Activated CD4-positive, CD25-positive, alpha-beta regulatory T cell treated with anti-CD3 and anti-CD28 coated beads, Interleukin-2, amount 50 U/mL, for 72 hours (primary cell): ENCODE results near the gene SMPD4.
"Not testable (repeated sequence)": the region's sequence is repeated elsewhere in the genome, so short reads cannot be mapped to it uniquely, and the experiment has no call there.

Experiments
- DNase-seq: peaks from one replicate; pipeline ENCODE4 v3.0.0; 2021

SMPD4 gene

DNA sequence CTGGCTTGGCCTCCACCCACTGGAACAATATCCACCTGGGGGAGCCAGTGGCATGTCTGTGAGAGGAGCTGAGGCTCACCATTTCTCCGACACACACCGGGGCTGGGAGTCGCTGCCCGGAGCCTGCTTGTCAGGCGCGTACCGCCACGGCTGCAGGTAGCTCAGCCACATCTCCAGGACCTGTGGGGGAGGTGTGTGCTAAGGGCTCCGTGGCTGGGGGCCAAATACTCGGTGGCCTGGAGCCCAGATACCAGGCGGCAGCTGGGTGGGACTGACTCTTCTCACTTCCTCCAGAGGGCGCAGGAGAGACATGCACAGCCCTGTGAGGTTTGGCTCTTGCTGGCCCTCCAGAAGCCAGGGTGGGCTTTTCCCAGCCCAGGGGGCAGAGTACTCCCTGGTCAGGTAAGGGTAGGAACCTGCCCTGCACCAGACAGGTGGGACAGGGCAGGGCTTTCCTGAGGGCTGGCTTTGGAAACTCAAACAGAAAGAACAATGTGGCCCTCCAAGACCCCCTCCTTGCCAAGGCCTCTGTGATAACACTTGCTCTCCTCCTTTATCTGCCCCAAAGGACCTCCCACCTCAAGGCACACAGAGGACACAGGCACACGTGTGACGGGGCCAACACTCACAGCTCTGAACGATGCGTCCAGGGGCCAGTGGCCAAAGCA, 25.3 kb downstream of the SMPD4 start:
- not testable (repeated sequence) for DNase-seq

DNA sequence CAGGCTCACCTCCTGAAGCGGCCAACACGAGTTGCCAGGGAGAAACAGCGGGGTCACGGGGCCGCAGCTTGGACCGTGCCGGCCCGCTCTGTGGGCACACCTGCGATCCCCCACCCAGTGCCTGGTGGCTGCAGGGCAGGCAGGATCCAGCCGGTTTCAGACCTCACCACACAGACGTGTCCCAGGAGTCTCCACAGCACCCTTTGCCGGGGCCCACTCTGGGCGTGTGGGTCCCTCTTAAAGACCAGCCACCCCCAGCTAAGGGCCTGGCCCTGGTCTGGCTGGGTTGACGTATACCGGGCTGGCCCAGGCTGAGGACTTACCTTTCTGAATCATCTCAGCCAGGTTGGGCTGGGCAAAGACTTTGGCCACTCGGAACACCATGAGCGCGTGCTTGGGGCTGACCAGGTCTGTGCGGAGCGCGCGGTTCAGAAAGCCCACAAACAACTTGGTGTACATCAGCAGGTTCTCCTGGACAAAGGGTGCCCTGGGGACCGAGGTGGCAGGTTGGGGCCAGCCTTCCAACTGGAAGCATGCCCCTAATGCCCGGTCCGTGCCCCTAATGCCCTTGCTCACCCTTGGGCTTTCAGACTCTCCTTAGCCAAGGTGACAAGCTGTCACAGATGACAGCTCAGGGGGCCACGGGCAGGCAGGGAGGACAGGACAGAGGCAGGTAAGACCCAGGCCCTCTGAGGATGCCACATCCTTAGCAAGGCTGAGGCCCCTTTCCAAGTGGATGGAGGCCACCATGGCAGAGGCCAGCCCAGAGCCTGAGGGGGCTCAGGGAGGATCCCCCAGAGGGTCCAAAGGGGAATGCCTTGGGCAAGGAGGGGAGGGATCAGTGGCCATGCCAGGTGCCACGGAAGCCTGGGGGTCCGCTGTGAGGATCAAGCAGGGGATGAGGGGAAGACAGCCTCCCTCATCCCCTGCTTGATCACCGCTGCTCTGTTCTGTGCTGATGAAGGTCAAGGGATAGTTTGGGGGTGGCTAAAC, 26.3 kb downstream of the SMPD4 start:
- no peak for DNase-seq

DNA sequence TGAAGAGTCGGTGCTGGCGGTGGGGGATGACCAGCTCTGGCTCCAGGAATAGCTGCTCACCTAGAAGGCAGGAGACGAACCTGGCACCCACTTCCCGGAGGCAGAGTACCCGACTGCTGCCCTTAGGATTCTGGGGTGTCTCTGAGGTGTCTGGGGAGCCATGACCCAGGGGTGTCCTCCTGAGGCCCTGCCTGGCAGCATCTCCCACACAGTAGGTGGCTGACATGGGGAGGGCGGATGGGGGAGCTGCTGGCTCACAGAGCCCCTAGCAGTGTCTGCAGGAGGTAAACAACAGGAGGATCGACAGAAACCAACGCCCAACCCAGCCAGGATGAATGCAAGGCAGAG, 27.0 kb downstream of the SMPD4 start:
- not testable (repeated sequence) for DNase-seq

DNA sequence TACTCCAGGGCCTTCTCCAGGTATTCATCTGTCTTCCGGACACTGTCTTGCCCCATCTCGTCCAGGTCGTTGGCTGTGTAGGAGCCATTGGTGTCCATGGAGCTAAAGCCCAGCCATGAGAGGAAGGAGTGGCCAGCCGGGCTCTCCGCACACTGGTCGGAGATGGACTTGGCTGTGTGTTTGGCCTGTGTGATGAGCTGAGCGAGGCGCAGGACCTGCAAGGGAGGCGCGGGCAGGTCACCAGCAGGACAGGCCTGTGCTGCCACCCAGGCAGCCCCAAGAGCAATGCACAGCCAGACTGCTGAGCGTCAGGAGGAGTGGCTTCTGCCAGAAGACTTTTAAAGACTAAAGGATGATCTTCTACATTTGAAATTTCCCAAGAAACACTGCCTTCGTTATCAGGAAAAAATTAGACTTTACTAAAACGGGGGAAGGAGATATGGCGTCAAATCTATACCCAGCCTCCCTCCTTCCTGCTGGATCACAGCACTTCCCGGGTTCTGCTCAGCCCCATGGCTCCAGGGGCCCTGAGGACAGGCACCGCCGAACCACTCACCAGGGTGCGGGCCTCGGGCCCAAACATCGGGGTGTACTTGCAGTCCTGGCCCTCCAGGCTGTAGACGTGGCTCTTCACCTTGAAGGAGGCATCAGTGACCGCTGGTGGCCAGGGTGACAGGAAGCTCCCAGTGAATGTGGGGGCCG, 27.5 kb downstream of the SMPD4 start:
- not testable (repeated sequence) for DNase-seq

DNA sequence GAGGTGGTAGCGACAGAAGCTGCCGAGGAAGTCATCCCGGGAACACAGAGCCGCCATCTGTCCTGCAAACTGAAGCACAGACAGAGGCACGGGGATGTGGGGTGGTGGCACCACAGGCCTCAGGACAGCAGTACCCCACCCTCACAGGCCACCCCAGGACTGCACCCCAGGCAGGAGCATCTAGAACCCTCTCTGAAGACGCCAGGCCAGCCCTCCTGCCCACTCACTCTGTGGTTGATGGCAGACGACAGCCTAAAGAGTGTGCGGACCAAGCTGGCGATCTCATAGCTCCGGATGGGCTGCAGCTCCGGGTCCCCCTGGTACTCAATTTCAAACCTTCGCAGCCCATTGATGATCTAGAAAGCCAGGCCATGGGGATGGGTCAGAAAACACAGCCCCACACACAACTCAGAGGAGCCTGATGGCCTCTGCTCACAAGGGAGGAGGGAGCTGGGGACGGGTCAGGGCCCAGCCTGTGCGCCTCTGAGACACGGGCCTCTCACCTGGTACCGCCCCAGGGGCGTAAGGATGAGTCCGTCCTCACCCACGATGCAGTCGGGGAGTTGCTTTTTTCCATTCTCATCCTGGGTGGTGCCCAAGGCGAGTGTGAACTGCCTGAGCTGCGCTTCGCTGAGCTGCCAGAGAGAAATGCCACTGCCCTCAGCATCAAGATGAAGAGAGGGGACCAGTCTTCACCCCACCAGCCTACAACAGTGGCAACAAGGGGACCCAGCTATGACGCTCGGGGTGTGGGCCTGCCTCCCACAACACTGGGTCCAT, 28.4 kb downstream of the SMPD4 start:
- DNase-seq = no peak

DNA sequence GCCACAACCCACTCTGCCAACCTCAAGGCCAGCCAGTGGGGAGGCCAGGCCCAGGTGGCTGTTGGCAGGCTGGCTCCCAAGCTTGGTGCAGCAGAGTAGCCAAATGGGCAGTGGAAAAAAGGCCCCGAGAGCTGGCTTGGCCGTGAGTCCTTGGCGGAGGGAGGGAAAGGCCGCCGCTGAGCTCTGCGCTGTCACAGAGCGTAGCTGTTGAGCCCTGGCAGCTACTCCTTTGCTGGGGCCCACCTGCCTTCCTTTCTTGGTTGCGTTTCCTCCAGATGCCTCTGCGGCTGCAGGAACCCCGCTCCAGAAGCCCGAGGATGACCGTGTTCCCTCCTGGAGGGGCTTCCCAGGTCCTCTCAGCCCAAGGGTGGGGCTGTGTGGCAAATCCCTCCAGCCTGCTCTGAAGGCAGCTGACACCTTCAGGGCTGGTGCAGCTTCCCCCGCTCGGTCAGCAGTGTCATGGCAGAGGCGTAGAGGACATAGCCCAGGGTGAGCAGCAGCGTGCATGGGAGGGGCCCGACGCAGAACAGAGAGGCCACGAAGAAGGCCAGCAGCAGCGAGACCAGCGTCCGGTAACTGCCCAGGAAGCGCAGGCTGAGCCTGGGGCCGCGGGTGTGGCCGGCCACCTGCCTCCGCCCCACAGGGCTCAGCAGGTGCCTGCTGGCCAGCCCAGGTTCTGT, 29.1 kb downstream of the SMPD4 start:
- DNase-seq = not testable (repeated sequence)

DNA sequence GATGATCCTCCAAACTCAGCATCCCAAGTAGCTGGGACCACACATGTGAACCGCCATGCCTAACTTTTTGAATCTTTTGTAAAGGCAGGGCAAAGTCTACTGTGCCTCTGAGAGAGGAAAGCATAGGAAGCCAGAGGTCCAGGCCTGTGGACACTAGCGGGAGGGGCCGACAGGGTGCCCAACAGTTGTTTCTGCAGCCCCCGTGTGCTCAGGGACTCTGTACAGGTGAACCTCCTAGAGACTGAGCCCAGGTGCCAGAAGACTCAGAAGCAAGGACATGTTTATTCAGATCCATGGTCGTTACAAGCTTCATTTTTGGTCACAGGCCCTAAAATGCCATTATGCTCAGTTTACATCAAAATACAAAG, 30.3 kb downstream of the SMPD4 start:
- not testable (repeated sequence) for DNase-seq

DNA sequence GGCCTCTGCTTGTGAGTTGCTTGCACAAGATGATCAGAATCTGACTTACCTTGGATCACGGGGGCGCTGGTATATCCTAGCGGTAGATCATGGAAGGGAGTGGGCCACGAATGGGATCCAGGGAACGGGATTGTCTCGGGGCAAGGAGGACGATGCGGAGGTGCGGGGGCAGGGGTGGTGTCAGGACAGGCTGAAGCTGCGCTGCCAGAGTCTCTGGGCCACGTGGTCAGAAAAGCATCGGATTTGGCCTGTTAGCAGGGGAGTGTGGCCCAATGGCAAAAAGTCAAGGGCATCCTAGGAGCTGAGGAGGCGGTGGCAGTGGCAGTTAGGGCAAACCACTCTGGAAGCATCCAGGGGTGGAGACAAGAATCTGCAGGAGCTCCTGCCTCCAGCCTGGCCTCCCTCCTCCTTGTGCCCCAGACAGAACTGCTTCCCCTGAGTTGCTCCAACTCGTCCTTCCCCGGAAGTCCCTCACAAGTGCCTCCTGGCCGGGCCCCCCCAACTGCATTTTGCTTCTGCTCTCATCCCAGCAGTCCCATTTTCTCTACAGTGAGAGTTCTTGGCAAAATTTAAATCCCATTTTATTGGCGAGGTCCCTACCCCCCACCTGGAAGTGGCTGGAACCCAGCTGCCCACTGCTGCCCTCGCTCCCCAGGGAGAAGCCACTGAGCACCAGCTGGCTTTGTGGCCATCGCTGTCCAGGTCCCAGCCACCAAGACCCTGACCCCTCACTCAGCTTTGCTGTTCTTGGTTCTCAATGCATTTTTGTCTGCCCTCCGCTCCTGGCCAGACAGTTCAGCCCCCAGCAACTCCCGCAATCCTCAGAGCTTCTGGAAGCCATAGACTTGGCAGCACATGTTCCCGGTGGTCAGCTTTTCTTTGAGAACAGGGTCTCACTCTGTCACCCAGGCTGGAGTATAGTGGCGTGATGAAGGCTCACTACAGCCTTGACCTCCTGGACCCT, 30.9 kb downstream of the SMPD4 start:
- DNase-seq = no peak

DNA sequence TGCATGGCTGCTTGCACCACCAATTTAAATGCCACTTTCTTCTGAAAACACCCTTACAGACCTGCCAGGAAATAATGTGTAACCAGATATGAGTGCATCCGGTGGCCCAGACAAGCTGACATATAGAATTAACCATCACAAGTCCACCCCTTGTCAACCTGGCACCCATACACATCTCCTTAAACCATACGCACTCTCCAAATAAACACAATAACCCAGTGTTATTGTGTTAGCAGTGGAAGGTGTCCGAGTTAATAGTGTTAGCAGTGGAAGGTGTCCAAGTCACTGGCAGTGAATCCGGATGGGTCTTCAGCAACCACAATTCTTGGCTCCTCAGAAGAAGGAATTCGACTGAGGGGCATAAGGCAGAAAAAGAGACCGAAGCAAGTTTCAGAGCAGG, 32.9 kb downstream of the SMPD4 start:
- DNase-seq = not testable (repeated sequence)

DNA sequence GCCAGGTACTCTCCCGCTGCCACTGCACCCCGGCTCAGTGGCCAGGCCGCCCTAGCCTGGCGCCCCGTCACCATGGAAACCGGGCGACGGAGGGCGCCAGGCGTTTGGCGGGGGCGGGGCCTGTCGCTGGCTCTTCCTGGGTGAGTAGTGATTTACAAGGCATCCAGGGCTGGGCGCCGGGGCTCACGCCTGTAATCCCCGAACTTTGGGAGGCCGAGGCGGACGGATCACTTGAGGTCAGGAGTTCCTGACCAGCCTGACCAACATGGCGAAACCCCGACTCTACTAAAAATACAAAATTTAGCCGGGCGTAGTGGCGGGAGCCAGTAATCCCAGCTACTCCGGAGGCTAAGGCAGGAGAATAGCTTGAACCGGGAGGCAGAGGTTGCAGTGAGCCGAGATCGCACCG, 36.4 kb downstream of the SMPD4 start, which contains the start of gene CCDC74B:
Gene CCDC74B (minus strand): TSS at position 107 of the 409 bp plus-strand sequence. CDS start 116 bp downstream, outside the sequence.
- peak; percentile 54 for DNase-seq

DNA sequence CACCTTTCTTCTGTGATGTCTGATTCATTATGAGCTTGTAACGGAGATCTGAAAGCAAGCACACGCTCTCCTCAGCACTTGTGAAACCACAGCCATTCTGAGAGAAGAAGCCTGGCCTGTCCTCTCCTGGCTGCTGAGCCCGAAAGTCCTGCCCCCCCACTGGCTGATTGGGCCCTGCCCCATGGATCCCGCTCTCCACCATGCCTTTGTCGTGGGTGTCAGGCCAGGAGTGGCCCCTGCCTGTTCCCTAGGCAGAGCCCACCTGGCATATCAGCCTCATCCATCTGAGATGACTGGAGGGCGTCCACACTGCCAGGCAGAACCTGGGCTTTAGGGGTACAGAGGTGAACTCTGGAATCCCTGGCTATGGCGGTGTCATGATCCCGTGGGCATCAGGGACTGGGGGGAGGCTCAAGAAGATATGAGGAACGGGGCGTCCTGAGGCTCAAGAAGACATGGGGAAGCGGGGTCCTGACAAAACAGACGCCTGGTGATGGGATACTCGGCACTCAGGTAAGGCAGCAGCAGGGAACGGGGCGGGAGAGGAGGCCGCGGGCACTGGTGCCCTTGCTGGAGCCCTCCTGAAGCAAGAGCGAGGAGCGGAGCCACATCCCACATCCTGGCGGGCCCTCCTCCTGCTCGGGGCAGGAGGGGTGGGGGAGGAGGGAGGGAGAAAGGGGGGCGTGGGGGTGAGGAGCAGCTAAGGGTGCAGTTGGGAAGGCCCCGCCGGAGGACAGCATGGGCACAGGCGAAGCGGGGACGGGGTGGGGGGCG, 37.9 kb downstream of the SMPD4 start:
- not testable (repeated sequence) for DNase-seq

DNA sequence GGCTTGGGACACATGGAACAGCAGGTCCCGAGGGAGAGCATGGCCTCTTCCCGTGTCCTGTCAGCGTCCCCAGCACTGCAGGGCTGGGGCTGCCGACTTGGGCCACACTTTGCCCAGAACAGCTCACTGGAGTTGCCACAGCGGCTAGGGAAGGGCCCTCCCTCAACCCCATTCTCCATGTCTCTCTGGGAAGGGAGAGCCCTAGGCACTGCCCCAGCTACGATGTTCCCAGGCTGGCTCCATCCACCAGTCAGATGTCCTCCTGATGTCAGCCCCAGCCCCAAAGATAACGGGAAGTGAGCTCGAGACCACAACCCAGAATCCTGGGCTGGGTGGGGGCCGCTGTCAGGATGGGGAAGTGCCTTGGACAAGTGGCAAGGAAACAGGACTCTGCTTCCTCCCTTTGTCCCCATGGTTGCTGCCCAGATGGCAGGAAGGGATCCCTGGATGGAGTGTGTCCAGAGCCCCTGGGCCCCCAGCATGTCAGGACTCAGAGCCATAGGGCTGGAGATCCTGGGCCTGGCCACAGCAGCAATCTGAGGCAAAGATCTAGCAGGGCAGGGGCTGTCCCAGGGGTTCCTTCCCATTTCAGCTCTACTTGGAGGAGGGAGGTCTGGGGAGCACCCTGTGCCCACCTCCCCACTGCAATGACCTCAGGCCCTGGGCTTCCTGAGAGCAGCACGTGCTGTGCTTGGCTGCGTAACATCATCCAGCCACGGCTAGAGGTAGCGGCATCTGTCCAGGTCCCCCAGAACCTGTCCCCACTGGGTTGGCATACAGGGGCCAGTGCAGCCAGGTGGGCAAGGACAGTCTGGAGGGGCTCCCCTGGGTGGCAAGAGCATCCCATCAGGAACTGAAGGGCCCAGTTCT, 38.8 kb downstream of the SMPD4 start:
- not testable (repeated sequence) for DNase-seq

DNA sequence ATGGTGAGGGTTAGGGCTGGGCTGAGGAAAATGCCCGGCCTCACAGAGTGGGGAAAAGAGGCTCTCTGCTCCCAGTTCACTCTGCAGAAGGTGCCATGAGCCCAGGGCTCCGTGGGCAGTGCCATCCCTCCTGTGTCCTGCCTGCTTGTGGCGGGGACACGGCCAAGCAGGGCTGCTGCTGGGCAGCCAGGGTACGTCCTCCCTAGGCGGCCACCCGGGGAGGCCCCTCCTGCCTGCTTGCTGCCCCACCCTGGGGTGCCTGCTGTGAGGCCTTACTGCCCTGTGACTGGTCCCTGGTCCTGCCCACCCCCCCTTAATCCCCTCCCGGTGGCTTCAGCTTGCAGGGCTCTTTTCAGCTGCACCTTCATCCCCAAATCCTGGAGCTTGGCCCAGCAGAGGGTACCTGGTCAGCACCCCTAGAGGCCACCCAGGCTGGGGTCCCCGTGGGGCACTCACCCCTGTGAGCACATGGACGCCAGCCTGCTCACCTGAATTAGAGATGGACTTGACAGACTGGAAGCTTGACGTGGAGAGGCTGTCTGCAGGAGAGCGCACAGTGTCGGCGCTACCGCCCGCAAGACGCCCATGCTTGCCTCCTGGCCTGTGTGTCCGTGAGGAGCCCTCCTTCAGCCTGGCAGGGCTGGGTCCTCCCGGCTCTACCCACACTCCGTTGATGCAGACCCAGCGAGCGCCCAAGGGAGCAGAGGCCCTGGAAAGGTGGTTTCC, 39.6 kb downstream of the SMPD4 start:
- DNase-seq = not testable (repeated sequence)

DNA sequence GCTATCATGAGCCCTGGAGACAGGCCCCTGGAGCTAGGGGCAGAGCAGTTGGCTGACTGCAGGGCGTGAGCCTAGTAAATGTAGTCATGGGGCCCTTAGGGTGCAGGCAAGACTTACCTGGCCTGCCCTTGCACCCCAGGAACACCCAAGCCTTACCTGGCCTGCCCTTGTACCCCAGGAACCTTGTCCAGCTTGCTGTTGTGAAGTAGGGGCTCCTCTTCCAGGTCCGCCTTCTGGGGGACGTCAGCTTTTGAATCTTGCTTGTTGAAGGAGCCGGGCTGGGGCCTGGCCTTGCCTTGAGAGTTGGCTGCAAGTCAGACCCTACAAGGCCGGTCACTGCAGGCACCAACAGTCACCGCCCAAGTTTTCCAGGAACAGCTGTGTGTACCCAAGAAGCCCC, 40.4 kb downstream of the SMPD4 start:
- DNase-seq = not testable (repeated sequence)

DNA sequence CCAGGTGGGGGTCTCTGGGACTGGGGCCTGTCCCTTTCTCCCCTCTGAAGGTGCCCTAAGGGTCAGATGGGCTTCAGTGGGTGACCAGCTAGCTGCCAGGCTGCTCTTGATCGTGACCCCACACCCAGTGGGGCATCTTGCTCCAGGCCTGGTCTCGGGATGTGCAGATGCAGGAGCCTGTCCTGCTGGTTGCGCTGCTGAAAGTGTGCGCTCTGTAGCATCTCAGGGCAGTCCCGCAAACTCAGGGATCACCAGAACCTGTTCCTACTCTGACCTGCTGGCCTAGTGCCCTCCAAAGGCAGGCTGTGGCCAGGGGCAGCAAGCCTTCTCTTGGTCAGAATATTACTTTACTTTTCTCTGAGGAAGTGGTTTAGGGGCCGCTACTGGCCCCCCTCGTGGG, 40.9 kb downstream of the SMPD4 start:
- DNase-seq = not testable (repeated sequence)

DNA sequence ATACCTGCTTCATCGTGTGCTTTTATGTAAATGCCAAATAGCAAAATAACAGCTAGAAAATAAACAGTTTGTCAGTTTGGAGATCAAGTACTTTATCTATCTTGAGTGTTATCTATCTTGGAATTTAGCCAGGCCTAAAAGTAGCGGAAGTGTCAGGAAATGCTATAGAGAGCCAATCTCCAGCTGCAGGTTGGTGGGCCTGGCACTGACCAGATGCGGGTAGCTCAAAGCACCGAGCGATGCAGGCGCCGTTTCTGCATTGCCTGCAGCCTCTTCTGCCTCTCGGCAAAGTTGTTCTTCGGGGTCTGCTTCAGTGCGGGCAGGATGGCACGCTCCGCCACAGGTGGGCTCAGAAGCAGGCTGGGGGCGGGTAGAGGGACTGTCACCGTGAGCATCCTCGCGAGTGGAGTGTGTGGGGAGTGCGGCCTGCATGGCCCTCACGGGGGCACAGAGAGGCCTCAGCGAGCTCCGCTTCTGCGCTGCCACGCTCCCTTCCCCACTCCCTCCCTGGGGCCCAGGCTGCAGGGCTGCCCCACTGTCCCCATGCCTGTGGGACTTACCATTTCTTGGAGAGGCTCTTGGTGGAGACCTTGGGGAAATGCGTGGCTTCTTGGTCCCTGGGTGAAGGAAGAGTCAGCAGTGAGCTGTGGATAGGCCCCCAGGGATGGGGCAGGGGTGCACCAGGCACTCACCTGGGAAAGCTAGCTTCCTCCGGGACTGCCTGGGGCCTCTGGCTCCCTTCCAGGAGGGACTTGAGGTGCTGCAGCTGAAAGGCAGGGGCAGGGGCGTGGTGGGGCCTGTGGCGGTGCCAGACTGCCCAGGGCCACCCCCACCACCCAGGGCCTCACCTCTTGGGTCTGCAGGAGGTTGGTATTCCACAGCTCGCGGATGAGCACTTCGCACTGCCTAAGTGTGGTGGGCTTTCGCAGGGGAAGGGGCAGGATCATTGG, 41.8 kb downstream of the SMPD4 start:
- not testable (repeated sequence) for DNase-seq

DNA sequence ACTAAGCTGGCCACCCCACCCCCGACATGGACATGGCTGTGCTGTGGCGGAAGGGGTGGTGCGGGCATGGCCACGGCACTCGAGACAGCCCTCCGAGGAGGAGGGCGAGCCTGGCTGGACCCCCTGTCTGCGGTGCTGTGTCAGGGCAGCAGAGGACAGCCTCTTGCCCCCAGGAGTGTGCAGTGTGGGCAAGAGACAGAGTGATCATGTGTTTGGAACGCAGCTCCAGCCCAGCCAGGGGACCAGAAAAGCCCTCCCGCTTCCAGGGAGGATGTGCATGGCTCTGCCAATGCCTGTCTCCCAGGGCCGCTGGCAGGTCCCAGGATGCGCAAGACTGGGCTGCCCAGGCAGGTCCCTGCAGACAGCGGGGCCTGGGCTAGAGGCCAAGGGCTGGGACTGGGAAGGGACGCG, 42.6 kb downstream of the SMPD4 start:
- DNase-seq = not testable (repeated sequence)
